Measurements from ENCODE around the gene MORN1.

DNA sequence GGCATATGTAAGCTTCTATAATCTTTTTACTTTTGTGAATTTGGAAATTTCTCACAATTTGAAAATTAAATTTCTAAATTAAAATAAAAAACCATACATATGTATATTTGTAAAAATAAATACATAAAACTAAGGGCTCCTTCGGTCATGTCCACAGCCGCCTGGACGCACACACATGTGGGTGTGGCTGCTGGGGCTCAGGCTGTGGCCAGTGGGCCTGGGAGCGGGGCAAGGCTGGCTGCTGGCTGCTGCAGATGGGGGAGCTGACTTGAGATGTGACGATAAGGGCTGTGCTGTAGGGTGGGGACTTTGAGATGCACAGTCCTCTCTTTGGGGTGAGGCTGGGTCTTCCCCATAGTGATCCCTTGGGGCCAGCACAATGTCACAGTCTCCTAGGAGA, 5.1 kb upstream of the MORN1 start:
- TF ChIP-seq POLR2AphosphoS5 (IDR thresholded peaks at IDR 0.05) (no peak), EP300 (IDR thresholded peaks at IDR 0.05) (no peak), POLR2A (IDR thresholded peaks at IDR 0.05) (no peak)
- TF ChIP-seq, protein P1, sequence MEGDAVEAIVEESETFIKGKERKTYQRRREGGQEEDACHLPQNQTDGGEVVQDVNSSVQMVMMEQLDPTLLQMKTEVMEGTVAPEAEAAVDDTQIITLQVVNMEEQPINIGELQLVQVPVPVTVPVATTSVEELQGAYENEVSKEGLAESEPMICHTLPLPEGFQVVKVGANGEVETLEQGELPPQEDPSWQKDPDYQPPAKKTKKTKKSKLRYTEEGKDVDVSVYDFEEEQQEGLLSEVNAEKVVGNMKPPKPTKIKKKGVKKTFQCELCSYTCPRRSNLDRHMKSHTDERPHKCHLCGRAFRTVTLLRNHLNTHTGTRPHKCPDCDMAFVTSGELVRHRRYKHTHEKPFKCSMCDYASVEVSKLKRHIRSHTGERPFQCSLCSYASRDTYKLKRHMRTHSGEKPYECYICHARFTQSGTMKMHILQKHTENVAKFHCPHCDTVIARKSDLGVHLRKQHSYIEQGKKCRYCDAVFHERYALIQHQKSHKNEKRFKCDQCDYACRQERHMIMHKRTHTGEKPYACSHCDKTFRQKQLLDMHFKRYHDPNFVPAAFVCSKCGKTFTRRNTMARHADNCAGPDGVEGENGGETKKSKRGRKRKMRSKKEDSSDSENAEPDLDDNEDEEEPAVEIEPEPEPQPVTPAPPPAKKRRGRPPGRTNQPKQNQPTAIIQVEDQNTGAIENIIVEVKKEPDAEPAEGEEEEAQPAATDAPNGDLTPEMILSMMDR (IDR thresholded peaks at IDR 0.05) = no peak

Measured in gastroesophageal sphincter (tissue), 3 donors.